Small intestine (tissue), 7 donors: Measurements from ENCODE around the gene TGDS. TPM values are rescaled to one million over a fixed set of nuclear protein-coding genes. Genes with fewer than 3 reads are reported as not detected.

Experiments used
- DNase-seq, 2 donors: peaks; one replicate each; pipeline versions ENCODE4 v3.0.0 to v3.0.0-alpha.2; 2013
- FAIRE-seq: peaks from 2 replicates; lab custom pipeline; 2012; peaks lifted over from hg19 to GRCh38; lab: Jason Lieb, UNC
- H3K27ac ChIP-seq, 3 donors: one replicate each; pipeline ENCODE4 v1.5.1; 2013; ENCODE audit warnings: low read length in 2 of 3, mild to moderate bottlenecking in 2 of 3, control low read depth in 1 of 3, inconsistent platforms in 1 of 3, low read depth in 1 of 3, moderate library complexity in 1 of 3
- H3K27me3 ChIP-seq, 3 donors: one replicate each; pipeline ENCODE4 v1.6.1; 2013; ENCODE audit warnings: low read length in 3 of 3, inconsistent platforms in 1 of 3; ENCODE audit not compliant: control insufficient read depth in 3 of 3, insufficient read depth in 3 of 3
- H3K36me3 ChIP-seq, 3 donors: one replicate each; pipeline ENCODE4 v1.6.1; 2013; ENCODE audit warnings: low read length in 3 of 3, inconsistent platforms in 1 of 3, low read depth in 1 of 3, mild to moderate bottlenecking in 1 of 3, moderate library complexity in 1 of 3; ENCODE audit not compliant: control insufficient read depth in 3 of 3, insufficient read depth in 2 of 3
- H3K4me1 ChIP-seq, 3 donors: one replicate each; pipeline ENCODE4 v1.6.1; 2013; ENCODE audit warnings: low read length in 2 of 3, inconsistent platforms in 1 of 3, low read depth in 1 of 3, mild to moderate bottlenecking in 1 of 3, moderate library complexity in 1 of 3; ENCODE audit not compliant: control insufficient read depth in 3 of 3, insufficient read depth in 2 of 3
- H3K4me3 ChIP-seq, 3 donors: one replicate each; pipeline ENCODE4 v1.5.1; 2013; ENCODE audit warnings: low read length in 3 of 3, control low read depth in 1 of 3, inconsistent platforms in 1 of 3, low read depth in 1 of 3, mild to moderate bottlenecking in 1 of 3, moderate library complexity in 1 of 3
- H3K9me3 ChIP-seq, 2 donors: one replicate each; pipeline ENCODE4 v1.6.1; 2013; ENCODE audit warnings: low read depth in 1 of 2, low read length in 1 of 2; ENCODE audit not compliant: control insufficient read depth in 2 of 2, insufficient read depth in 1 of 2
- WGBS, 3 donors: extraction: QIAGEN DNeasy Blood & Tissue Kit; methylation state at CpG; one replicate each; pipeline ENCODE4 v1.1.7; 2013; 5-methylcytosine and 5-hydroxymethylcytosine counted together
- polyA plus RNA-seq, 4 donors: library from polyadenylated mRNA; stranded (reverse) in 3 of 4; unstranded in 1 of 4; fragments of 200-250 nt in 3 of 4; fragments of 120-200 nt in 1 of 4; gene quantifications; one replicate each; pipeline versions ENCODE4 v1.2.1 to v1.2.3, GENCODE V29; 2013
- donor health status: healthy with polysubstance abuse.
- donor health status: control.
- donor health status: control.
- donor health status: Bipolar disorder and iron deficiency.
- donor health status: healthy.

TGDS gene
- polyA plus RNA-seq, 4 donors = 10.3 to 22.2 (median 12.0) TPM

DNA sequence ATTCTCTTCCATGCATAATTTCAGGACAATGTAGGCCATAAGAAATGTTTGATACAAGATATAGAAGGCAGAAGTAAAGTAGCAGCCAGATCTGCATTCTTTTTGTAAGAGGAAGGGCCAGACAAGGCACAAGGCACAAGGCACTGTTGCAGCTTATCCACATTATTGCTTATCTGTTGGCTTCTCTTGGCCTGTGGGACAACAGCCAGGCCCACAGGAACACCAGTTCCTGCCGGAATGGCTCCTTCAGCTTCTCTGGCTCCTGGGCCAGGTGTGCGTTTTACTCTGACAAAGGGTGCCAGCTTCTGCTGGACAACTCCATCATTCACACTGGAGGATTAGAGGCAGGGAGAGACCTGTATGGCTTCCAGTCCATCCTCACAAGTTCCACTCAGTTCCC lies 34.9 kb upstream of the TGDS start:
- no peaks in the 10 kb centered on the region for H3K4me1 ChIP-seq
- FAIRE-seq (no peak), DNase-seq (no peak)
- H3K9me3 ChIP-seq = no peaks in the 10 kb centered on the region
- H3K36me3 ChIP-seq = no peaks in the 10 kb centered on the region
- H3K27me3 ChIP-seq = no peaks in the 10 kb centered on the region
- WGBS, 3 donors = 54 to 90% (median 67%) methylated on average over 2 of the region's 2 CpGs
- H3K27ac ChIP-seq = no peak overlapping the region
- H3K4me3 ChIP-seq = no peak overlapping the region

DNA sequence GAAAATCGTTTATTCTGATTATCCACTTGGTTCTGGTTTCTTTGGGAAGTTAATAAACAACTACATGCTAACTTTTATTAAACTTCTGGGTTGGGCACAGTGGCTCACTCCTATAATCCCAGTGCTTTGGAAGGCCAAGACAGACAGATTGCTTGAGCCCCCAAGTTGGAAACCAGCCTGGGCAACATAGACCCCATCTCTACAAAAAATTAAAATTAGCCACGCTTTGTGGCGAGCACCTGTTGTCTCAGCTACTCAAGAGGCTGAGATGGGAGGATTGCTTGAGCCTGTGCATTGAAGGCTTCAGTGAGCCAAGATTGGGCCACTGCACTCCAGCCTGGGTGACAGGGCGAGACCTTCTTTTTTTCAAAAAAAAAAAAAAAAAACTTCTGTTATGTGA lies 27.4 kb upstream of the TGDS start:
- WGBS, 3 donors = 74 to 80% (median 80%) methylated on average over 4 of the region's 4 CpGs
- FAIRE-seq (no peak), DNase-seq (no peak)
- Histone ChIP-seq H3K27ac (no peak overlapping the region), H3K36me3 (peaks cover 2 to 16% (median 3%) of the 10 kb centered on the region in 3 donors), H3K4me3 (no peak overlapping the region), H3K9me3 (no peaks in the 10 kb centered on the region), H3K27me3 (no peaks in the 10 kb centered on the region), H3K4me1 (no peaks in the 10 kb centered on the region)

DNA sequence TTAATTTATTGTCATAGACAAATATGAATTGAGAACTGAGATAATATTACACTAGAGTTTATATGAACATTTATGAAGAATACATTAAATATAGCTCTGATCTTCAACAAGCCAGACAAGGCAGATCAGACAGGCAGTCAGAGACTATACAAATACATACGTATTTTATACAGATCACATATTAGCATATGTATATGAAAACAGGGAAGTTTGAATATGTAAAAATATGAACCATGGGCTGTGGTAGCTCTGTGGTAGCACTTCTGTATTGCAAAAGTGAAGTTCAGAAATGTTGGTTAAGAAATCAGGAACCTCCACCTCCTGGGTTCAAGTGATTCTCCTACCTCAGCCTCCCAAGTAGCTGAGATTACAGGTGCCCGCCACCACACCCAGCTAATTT lies 26.4 kb upstream of the TGDS start:
- no peaks in the 10 kb centered on the region for H3K9me3 ChIP-seq
- no peak overlapping the region for H3K4me3 ChIP-seq
- DNase-seq = no peak
- WGBS, 3 donors = 89 to 100% (median 93%) methylated on average over 2 of the region's 2 CpGs
- peaks cover 2 to 16% (median 3%) of the 10 kb centered on the region in 3 donors for H3K36me3 ChIP-seq
- no peaks in the 10 kb centered on the region for H3K27me3 ChIP-seq
- no peaks in the 10 kb centered on the region for H3K4me1 ChIP-seq
- no peak overlapping the region for H3K27ac ChIP-seq
- no peak for FAIRE-seq

DNA sequence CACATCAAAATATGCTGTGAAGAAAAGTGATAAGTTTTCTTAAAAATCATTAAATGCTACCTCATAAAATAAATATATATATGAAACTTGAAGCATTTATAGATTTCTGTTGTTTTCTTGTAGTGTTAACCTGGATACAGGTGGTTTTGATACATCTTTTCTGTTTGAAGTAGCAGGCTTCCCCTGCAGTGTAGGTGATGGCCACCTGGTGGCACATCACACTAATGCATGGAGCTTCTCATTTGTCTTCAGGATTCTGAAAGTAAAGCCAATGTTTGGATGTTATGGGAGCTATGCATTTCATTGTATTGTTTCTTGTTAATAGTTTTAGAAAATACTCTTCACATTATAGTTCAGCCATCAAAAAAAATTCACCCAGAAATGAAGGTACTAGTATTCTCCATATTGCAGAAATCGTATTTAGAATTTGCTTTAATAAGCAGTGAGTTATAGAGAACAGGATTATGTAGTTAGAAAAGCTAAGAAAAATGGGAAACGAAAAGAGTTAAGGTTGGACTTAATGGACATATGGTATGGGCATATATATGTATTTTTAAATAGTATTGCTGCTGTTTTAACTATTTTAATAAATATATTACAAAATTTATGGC lies 24.4 kb upstream of the TGDS start:
- WGBS, 3 donors = 74 to 92% (median 87%) methylated on average over 2 of the region's 2 CpGs
- peaks cover 2 to 17% (median 3%) of the 10 kb centered on the region in 3 donors for H3K36me3 ChIP-seq
- FAIRE-seq (no peak), DNase-seq (peak; percentile 53 to 55)
- H3K4me3 ChIP-seq = no peak overlapping the region
- no peaks in the 10 kb centered on the region for H3K27me3 ChIP-seq
- no peaks in the 10 kb centered on the region for H3K4me1 ChIP-seq
- H3K27ac ChIP-seq = no peak overlapping the region
- no peaks in the 10 kb centered on the region for H3K9me3 ChIP-seq

DNA sequence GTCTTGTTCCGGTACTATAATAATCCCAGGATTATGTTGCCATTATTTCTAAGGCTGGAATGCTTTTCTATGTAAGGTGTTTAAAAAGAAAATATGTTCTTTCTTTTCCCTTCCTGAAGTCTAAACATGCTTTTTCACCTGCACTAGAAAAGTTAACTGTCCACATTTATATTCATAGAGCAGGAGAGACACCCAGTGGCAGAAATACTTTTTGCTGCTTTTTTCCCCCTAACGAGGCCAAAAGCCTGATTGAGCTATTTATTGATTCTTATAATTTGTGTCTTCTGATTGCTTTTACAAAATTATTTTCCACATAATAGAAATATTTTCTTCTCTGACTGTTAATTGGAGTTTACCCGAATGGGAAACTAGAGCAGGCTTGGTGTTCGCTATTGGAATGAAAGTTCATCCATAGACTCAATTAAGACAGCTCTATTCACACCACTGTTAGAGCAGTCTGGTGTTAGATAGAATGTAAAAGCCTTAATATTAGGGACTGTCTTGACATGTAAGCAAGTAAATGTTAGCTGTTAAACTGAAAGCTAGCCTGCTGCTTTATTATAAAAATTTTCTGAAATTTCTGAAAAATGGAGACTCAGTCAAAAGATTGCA lies 21.5 kb upstream of the TGDS start:
- DNase-seq = peak; percentile 37 to 55
- peaks cover 3 to 12% (median 4%) of the 10 kb centered on the region in 3 donors for H3K36me3 ChIP-seq
- no peaks in the 10 kb centered on the region for H3K27me3 ChIP-seq
- WGBS, 3 donors = 60 to 69% (median 68%) methylated on average over 4 of the region's 4 CpGs
- no peak overlapping the region for H3K4me3 ChIP-seq
- peak; percentile 53 for FAIRE-seq
- H3K27ac ChIP-seq = no peak overlapping the region
- H3K9me3 ChIP-seq = no peaks in the 10 kb centered on the region
- no peaks in the 10 kb centered on the region for H3K4me1 ChIP-seq

DNA sequence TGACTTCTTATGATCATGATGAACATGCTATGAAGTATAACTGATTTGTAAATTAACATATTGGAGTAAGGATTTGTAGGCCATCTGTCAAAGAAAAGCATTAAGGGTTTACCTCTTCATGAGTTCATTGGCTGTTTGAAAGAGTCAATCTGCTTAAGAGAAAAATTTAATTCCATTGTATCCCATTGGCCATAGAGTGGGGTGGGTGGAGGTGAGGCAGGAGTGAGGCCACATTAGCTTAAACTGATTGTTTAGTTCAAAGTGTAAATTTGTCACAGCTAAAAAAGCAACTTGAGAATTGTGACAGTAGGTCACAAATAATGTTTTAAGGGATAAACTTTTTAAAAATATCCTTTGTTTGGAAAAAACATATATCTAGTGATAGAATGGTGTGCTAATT lies 17.1 kb upstream of the TGDS start:
- DNase-seq (no peak), FAIRE-seq (no peak)
- H3K4me3 ChIP-seq = no peak overlapping the region
- H3K4me1 ChIP-seq = no peaks in the 10 kb centered on the region
- no peak overlapping the region for H3K27ac ChIP-seq
- H3K27me3 ChIP-seq = no peaks in the 10 kb centered on the region
- peaks cover 0 to 12% (median 3%) of the 10 kb centered on the region in 3 donors for H3K36me3 ChIP-seq
- H3K9me3 ChIP-seq = no peaks in the 10 kb centered on the region

DNA sequence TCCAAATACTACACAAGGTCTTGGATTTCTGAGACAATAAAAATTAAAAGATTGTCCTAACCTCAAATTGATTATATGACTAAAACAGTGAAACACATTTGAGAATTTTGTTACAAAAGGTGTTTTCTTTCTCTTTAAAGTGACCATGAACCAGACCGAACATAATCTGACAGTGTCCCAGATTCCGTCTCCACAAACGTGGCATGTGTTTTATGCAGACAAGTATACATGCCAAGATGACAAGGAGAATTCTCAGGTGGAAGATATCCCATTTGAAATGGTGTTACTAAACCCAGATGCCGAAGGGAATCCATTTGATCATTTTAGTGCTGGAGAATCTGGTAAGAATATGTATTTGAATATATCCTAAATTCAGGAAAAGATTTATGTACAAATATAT lies 16.1 kb upstream of the TGDS start:
- FAIRE-seq (no peak), DNase-seq (no peak)
- Histone ChIP-seq H3K9me3 (no peaks in the 10 kb centered on the region), H3K36me3 (peaks cover 0 to 12% (median 3%) of the 10 kb centered on the region in 3 donors), H3K27ac (no peak overlapping the region), H3K4me1 (no peaks in the 10 kb centered on the region), H3K4me3 (no peak overlapping the region), H3K27me3 (no peaks in the 10 kb centered on the region)
- WGBS, 3 donors = 89 to 92% (median 90%) methylated on average over 4 of the region's 4 CpGs

DNA sequence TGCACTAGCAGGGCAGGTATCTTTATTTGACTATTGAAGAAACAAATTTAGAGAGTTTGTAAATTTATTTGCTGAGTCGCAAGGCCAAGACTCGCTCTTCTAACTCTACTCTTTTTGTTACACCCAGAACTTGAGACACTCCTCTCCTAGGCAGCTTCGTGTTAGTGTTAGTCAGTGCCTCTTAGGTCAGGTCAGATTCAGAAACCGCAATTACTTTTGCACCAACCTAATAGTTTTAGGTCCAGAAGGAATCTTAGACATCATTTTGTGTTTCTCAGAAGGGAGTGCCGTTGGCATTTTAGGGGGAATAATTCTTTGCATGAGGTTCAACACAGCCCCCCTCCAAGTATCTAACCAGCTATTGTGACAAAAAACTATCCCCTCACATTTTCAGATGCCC lies 14.5 kb upstream of the TGDS start:
- DNase-seq (no peak), FAIRE-seq (no peak)
- H3K36me3 ChIP-seq = peaks cover 0 to 14% (median 3%) of the 10 kb centered on the region in 3 donors
- 94 to 98% (median 97%) methylated on average over 5 of the region's 5 CpGs for WGBS, 3 donors
- no peaks in the 10 kb centered on the region for H3K27me3 ChIP-seq
- no peak overlapping the region for H3K27ac ChIP-seq
- no peaks in the 10 kb centered on the region for H3K9me3 ChIP-seq
- no peak overlapping the region for H3K4me3 ChIP-seq
- H3K4me1 ChIP-seq = no peaks in the 10 kb centered on the region
